NCI-H2029 (cell line): ENCODE data around the gene DMAC2.
A peak's percentile ranks its signal among the peaks of the same experiment; 100 is the strongest.
"Not testable (repeated sequence)": the region's sequence is repeated elsewhere in the genome, so short reads cannot be mapped to it uniquely, and the experiment has no call there.

Experiments used
- DNase-seq: peaks from one replicate; lab custom pipeline; 2025; lab: John Stamatoyannopoulos, UW

The DMAC2 gene

GRCh38 chr19:41442473-41443355 is 3.0 kb upstream of the DMAC2 start, which contains the start of gene ERICH4:
TSS of gene ERICH4 (plus strand) at chr19:41443156. CDS start at chr19:41443170, 14 bp downstream.
- DNase-seq: no peak

GRCh38 chr19:41441321-41441945 is 1.7 kb upstream of the DMAC2 start:
- no peak for DNase-seq

GRCh38 chr19:41437944-41438574 is 1.7 kb downstream of the DMAC2 start:
- no peak for DNase-seq

GRCh38 chr19:41436674-41436951 is 3.1 kb downstream of the DMAC2 start:
- no peak for DNase-seq

- DNase-seq: no peak
Observed at GRCh38 chr19:41435936-41436673, 3.6 kb downstream of the DMAC2 start.

- DNase-seq: not testable (repeated sequence)
Observed at GRCh38 chr19:41435376-41435775, 4.3 kb downstream of the DMAC2 start.

- DNase-seq: no peak
Observed at GRCh38 chr19:41434450-41434849, 5.3 kb downstream of the DMAC2 start.

GRCh38 chr19:41433171-41433570 is 6.5 kb downstream of the DMAC2 start:
- no peak for DNase-seq

- peak; percentile 26 for DNase-seq
Observed at GRCh38 chr19:41431426-41432386, 8.0 kb downstream of the DMAC2 start.

- no peak for DNase-seq
Observed at GRCh38 chr19:41430922-41431321, 8.8 kb downstream of the DMAC2 start.

GRCh38 chr19:41428481-41428859 is 11.2 kb downstream of the DMAC2 start:
- DNase-seq: no peak

GRCh38 chr19:41427647-41428480 is 11.8 kb downstream of the DMAC2 start:
- peak; percentile 50 for DNase-seq

- DNase-seq: peak; percentile 86
Observed at GRCh38 chr19:41426952-41427646, 12.6 kb downstream of the DMAC2 start, which contains the start of gene B3GNT8. TSS of gene B3GNT8 (minus strand) at chr19:41427374. CDS start at chr19:41426778, 596 bp downstream.

GRCh38 chr19:41426116-41426841 is 13.4 kb downstream of the DMAC2 start:
- no peak for DNase-seq

- no peak for DNase-seq
Observed at GRCh38 chr19:41425174-41426115, 14.3 kb downstream of the DMAC2 start.

- DNase-seq: no peak
Observed at GRCh38 chr19:41424335-41425173, 15.2 kb downstream of the DMAC2 start.

GRCh38 chr19:41422955-41423354 is 16.8 kb downstream of the DMAC2 start:
- no peak for DNase-seq
